COLO829 (cell line): ENCODE results near the gene MAPRE2.
A peak's percentile ranks its signal among the peaks of the same experiment; 100 is the strongest.
"Not testable (repeated sequence)": the region's sequence is repeated elsewhere in the genome, so short reads cannot be mapped to it uniquely, and the experiment has no call there.

Source experiments
- DNase-seq: peaks from one replicate; pipeline ENCODE4 v3.0.0; 2012; ENCODE audit warnings: low spot score

The MAPRE2 gene

GRCh38 chr18:35155398-35156117 is 114.3 kb downstream of the MAPRE2 start:
- no peak for DNase-seq

DNA sequence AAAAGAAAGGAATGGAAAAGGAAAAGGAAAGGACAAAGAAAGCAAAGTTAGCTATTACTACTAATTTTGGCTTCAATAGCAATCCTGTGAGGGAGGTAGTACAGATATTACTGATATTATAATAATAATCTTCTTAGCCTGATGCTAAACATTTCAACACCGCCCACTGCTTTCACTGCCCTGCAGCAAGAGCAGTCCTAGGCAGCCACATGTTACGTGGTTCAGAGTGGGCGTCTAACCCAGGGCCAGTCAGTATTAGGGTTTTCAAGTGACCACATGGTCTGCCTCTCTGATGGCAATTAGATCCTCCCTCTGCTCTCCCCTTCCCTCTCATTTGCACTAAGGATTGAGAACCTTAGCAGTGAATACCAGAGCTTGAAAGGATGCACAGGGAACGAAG is 116.0 kb downstream of the MAPRE2 start:
- DNase-seq: no peak

- no peak for DNase-seq
Observed at GRCh38 chr18:35158728-35159450, 117.7 kb downstream of the MAPRE2 start.

- no peak for DNase-seq
Observed at GRCh38 chr18:35159782-35160181, 118.6 kb downstream of the MAPRE2 start.

- DNase-seq: no peak
Observed at GRCh38 chr18:35161485-35161884, 120.3 kb downstream of the MAPRE2 start.

- DNase-seq: no peak
Observed at GRCh38 chr18:35161934-35162333, 120.7 kb downstream of the MAPRE2 start.

DNA sequence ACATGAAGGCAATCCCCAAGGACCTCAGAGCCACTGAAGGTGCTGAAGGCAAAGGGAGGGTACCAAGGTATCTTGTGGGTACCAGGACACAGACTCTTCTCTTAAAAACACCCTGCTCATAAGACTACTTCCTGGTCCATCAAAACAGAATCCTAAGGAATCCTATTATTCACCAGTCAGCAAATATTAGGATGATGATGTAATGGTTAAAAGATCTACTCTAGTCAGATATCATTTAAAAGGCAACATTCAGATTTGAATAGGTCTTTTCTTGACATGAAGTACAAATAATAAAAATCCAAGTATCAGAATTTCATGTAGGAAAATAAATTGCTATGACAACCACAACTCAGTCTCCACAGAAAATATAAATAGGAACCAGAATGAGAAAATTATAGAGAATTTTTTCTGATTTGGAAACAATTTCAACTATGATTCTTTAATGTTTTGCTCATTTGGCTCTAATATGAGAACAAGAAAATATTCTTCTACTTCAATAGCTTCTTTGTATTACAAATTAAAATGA is 121.9 kb downstream of the MAPRE2 start:
- no peak for DNase-seq

GRCh38 chr18:35163721-35164120 is 122.5 kb downstream of the MAPRE2 start:
- DNase-seq: no peak

- DNase-seq: no peak
Observed at GRCh38 chr18:35164133-35164532, 122.9 kb downstream of the MAPRE2 start.

GRCh38 chr18:35167332-35167731 is 126.1 kb downstream of the MAPRE2 start:
- DNase-seq: no peak

DNA sequence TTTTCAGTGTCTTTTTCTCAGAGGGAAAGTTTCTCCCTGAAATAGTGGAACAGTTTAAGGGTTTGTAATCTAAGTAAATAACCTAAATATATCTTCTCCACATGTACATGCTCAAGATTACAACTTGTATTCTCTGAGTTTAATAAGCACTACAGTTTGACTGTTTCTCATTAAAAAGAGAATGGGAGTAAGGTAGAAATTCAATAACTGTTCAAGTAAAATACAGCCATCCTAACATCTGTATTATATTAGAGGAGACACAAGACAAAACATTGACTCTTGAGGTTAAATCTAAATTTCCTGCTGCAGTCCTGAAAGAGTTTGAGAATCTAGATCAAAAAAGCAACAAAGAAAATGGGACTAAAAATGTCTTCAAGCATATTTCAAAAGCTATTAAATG is 126.6 kb downstream of the MAPRE2 start:
- DNase-seq: no peak

DNA sequence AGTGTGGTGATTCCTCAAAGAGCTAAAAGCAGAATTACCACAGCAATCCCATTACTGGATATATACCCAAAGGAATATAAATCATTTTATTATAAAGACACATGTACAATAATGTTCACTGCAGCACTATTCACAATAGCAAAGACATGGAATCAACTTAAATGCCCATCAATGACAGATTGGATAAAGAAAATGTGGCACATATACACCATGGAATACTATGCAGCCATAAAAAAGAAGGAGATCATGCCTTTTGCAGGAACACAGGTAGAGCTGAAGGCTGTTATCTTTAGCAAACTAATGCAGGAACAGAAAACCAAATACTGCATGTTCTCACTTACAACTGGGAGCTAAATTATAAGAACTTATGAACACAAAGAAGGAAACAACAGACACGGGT is 129.1 kb downstream of the MAPRE2 start:
- DNase-seq: not testable (repeated sequence)

GRCh38 chr18:35171315-35171987 is 130.2 kb downstream of the MAPRE2 start:
- DNase-seq: peak; percentile 35

GRCh38 chr18:35172009-35172408 is 130.8 kb downstream of the MAPRE2 start:
- DNase-seq: no peak

- no peak for DNase-seq
Observed at GRCh38 chr18:35172451-35173035, 131.3 kb downstream of the MAPRE2 start.

DNA sequence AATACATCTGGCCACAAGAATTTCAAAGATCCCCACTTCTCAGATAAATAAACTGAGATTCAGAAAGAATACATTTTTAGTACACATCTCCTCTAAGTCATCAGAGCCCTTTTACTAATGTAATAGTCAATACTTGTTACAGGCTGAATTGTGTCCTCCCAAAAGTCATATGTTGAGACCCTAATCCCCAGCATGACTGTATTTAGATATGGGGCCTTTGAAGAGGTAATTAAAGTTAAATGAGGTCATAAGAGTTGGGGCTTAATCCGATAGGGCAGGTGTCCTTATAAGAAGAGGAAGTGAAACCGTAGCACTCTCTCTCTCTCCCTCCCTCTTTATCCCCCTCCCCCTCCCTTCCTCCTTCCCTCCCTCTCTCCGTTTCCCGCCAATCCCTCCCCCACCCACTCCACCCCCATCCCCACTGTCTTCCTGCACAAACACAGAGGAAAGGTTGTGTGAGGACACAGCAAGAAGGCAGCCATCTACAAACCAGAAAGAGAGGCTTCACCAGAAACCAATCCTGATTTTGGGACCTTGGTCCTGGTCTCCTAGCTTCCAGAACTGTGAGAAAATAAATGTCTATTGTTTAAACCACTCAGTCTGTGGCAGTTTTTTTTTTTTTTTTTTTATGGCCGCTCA is 133.0 kb downstream of the MAPRE2 start:
- DNase-seq: no peak

GRCh38 chr18:35174745-35175144 is 133.5 kb downstream of the MAPRE2 start:
- DNase-seq: no peak

DNA sequence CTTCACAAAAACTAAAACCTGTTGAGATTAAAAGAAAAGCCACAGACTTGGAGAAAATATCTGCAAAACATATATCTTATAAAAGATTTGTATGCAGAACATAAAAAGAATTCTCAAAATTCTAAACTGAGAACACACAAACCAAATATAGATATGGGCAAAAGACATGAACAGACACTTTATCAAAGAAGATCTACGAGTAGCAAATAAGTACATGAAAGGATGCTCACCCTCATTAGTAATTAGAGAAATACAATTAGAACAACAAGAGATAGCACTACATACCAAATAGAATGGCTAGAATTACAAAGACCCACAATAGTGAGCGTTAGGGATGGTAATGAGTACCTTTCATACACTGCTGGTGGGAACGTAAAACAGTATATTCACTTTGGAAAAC is 135.7 kb downstream of the MAPRE2 start:
- DNase-seq: no peak

GRCh38 chr18:35178260-35178659 is 137.0 kb downstream of the MAPRE2 start:
- DNase-seq: no peak

- no peak for DNase-seq
Observed at GRCh38 chr18:35179906-35180305, 138.7 kb downstream of the MAPRE2 start.

DNA sequence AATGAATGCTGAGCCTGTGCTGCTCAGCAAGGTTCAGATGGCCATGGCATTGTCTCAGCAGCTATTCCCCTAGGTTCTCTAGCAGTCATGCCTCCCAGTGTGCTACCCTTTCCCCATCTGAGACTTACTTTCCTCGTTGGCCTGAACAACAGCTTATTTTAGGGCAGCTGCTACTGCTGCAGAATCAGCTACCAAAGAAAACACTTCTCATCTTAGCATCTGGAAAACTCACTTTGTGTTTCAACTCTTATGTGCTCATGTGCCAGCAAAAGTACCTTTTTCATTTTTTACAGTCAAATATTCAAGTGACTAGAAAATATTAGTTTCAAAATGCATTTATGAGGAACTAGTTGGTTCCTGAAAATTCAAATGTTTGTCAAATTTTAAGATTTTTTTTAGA is 139.2 kb downstream of the MAPRE2 start:
- no peak for DNase-seq

DNA sequence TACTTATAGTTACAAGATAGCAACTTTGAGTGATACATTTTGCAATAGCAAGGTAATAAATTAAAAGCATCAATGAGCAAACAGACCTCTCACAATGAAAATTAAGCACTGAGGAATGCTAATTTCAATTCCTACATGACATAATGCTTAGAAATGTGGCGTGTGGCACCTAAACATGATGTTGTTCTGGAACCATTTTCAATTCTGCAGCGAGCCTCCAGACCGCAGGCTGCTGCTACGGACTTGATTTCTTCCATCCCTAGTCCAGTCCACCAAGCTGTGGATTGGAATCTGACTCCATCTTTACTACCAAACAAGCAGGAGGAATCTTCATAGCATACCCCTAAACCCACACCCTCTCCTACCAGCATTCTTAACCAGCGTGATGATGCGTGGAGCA is 140.9 kb downstream of the MAPRE2 start:
- no peak for DNase-seq
